HEK293 (cell line): ENCODE results near the gene HPSE2.

Experiments used
- CTCF ChIA-PET: fragments of 350-600 bp; formaldehyde crosslinking; extraction: SDS; loops from one replicate; lab custom pipeline; 2021; ENCODE audit warnings: antibody characterized with exemption; lab: Yijun Ruan, JAX
- POLR2A ChIA-PET: fragments of 300-600 bp; formaldehyde crosslinking; extraction: SDS; loops from one replicate; lab custom pipeline; 2020; ENCODE audit warnings: antibody characterized with exemption, inconsistent platforms; lab: Yijun Ruan, JAX
- H3K27ac ChIP-seq: fragments of 200-500 bp; sonication (Bioruptor generic); 2 replicates; pipeline ENCODE4 v1.5.1; 2014; ENCODE audit warnings: low read depth, low read length, control low read depth, inconsistent platforms; ENCODE audit errors: extremely low read depth
- H3K36me3 ChIP-seq, 2 experiments: fragments of 200-500 bp in 1 of 2; sonication (Bioruptor generic) in 1 of 2; 1 replicate in 1 of 2; 2 replicates in 1 of 2; pipeline ENCODE4 v1.5.1; 2014 to 2017; ENCODE audit warnings: inconsistent platforms in 2 of 2, low read length in 2 of 2; ENCODE audit not compliant: control insufficient read depth in 2 of 2, insufficient read depth in 1 of 2
- H3K4me1 ChIP-seq: fragments of 200-500 bp; sonication (Bioruptor generic); 2 replicates; pipeline ENCODE4 v1.5.1; 2014; ENCODE audit warnings: mild to moderate bottlenecking, low read length, inconsistent platforms; ENCODE audit not compliant: control insufficient read depth, insufficient read depth
- H3K4me3 ChIP-seq: 2 replicates; pipeline ENCODE4 v1.5.1; 2011; ENCODE audit warnings: low read depth, mild to moderate bottlenecking, control low read depth, low read length, moderate library complexity
- H3K9me3 ChIP-seq: fragments of 200-500 bp; sonication (Bioruptor generic); 2 replicates; pipeline ENCODE4 v1.5.1; 2014; ENCODE audit warnings: low read depth, low read length, inconsistent platforms; ENCODE audit not compliant: control insufficient read depth, insufficient read depth
- GLI4 ChIP-seq: fragments of 450-650 bp; formaldehyde crosslinking; IDR thresholded peaks from 2 replicates; pipeline ENCODE4 v1.5.1; 2016; ENCODE audit warnings: missing biosample characterization, missing genetic modification characterization
- HIC1 ChIP-seq: fragments of 450-650 bp; formaldehyde crosslinking; IDR thresholded peaks from 2 replicates; pipeline ENCODE4 v1.5.1; 2016; ENCODE audit warnings: missing biosample characterization, missing genetic modification characterization
- SETDB1 ChIP-seq: IDR thresholded peaks from one replicate; pipeline ENCODE4 v1.6.1; 2017; ENCODE audit warnings: mild to moderate bottlenecking, low read length, moderate library complexity, mixed read lengths; ENCODE audit not compliant: insufficient read length
- TRIM28 ChIP-seq: IDR thresholded peaks from 2 replicates; pipeline ENCODE4 v1.6.1; 2011; ENCODE audit warnings: low read length, control low read depth, borderline replicate concordance
- YY2 ChIP-seq: fragments of 450-650 bp; formaldehyde crosslinking; IDR thresholded peaks from 2 replicates; pipeline ENCODE4 v1.5.1; 2016; ENCODE audit warnings: missing biosample characterization, missing genetic modification characterization
- ZBTB1 ChIP-seq: fragments of 450-650 bp; formaldehyde crosslinking; IDR thresholded peaks from 2 replicates; pipeline ENCODE4 v1.5.1; 2016; ENCODE audit warnings: missing biosample characterization, missing genetic modification characterization
- ZBTB48 ChIP-seq: fragments of 450-650 bp; formaldehyde crosslinking; IDR thresholded peaks from 2 replicates; pipeline ENCODE4 v1.5.1; 2016; ENCODE audit warnings: missing biosample characterization, missing genetic modification characterization
- ZBTB7A ChIP-seq: fragments of 450-650 bp; formaldehyde crosslinking; IDR thresholded peaks from 2 replicates; pipeline ENCODE4 v1.5.1; 2016; ENCODE audit warnings: low read depth, missing biosample characterization, missing genetic modification characterization
- ZEB2 ChIP-seq: fragments of 450-650 bp; formaldehyde crosslinking; IDR thresholded peaks from 2 replicates; pipeline ENCODE4 v1.5.1; 2016; ENCODE audit warnings: missing biosample characterization, missing genetic modification characterization
- ZFHX2 ChIP-seq: fragments of 450-650 bp; formaldehyde crosslinking; conservative IDR thresholded peaks from 2 replicates; pipeline ENCODE4 v1.5.1; 2016; ENCODE audit warnings: missing biosample characterization, missing genetic modification characterization
- ZFP3 ChIP-seq: fragments of 450-650 bp; formaldehyde crosslinking; IDR thresholded peaks from 2 replicates; pipeline ENCODE4 v1.5.1; 2016; ENCODE audit warnings: low read depth, missing biosample characterization, missing genetic modification characterization
- ZNF394 ChIP-seq: fragments of 450-650 bp; formaldehyde crosslinking; IDR thresholded peaks from 2 replicates; pipeline ENCODE4 v1.5.1; 2016; ENCODE audit warnings: missing biosample characterization, missing genetic modification characterization, mild to moderate bottlenecking, moderate library complexity, borderline replicate concordance
- ZNF416 ChIP-seq: fragments of 450-650 bp; formaldehyde crosslinking; IDR thresholded peaks from 2 replicates; pipeline ENCODE4 v1.5.1; 2016; ENCODE audit warnings: missing biosample characterization, missing genetic modification characterization
- ZNF423 ChIP-seq: fragments of 450-650 bp; formaldehyde crosslinking; IDR thresholded peaks from 2 replicates; pipeline ENCODE4 v1.5.1; 2016; ENCODE audit warnings: missing biosample characterization, missing genetic modification characterization
- ZNF510 ChIP-seq: fragments of 450-650 bp; formaldehyde crosslinking; IDR thresholded peaks from 2 replicates; pipeline ENCODE4 v1.5.1; 2018; ENCODE audit warnings: mild to moderate bottlenecking, missing genetic modification characterization, missing biosample characterization; ENCODE audit not compliant: insufficient replicate concordance
- ZNF521 ChIP-seq: fragments of 450-650 bp; formaldehyde crosslinking; IDR thresholded peaks from 2 replicates; pipeline ENCODE4 v1.5.1; 2017; ENCODE audit warnings: missing biosample characterization, mild to moderate bottlenecking, missing genetic modification characterization
- ZNF626 ChIP-seq: fragments of 450-650 bp; sonication (Bioruptor Pico); formaldehyde crosslinking; IDR thresholded peaks from 2 replicates; pipeline ENCODE4 v1.5.1; 2018; ENCODE audit warnings: missing biosample characterization, missing genetic modification characterization, inconsistent platforms
- ZNF629 ChIP-seq: fragments of 450-650 bp; formaldehyde crosslinking; IDR thresholded peaks from 2 replicates; pipeline ENCODE4 v1.5.1; 2017; ENCODE audit warnings: missing biosample characterization, missing genetic modification characterization
- ZNF692 ChIP-seq: fragments of 450-650 bp; formaldehyde crosslinking; IDR thresholded peaks from 2 replicates; pipeline ENCODE4 v1.5.1; 2016; ENCODE audit warnings: missing biosample characterization, missing genetic modification characterization
- ZNF701 ChIP-seq: fragments of 450-650 bp; formaldehyde crosslinking; IDR thresholded peaks from 2 replicates; pipeline ENCODE4 v1.5.1; 2016; ENCODE audit warnings: missing biosample characterization, missing genetic modification characterization
- ZNF830 ChIP-seq: fragments of 450-650 bp; IDR thresholded peaks from 2 replicates; pipeline ENCODE4 v1.5.0; 2018; ENCODE audit warnings: missing biosample characterization, missing genetic modification characterization, low read depth, mild to moderate bottlenecking, moderate library complexity
- TF ChIP-seq, protein P1 (sequence below): fragments of 450-650 bp; formaldehyde crosslinking; IDR thresholded peaks from 2 replicates; pipeline ENCODE4 v1.5.1; 2016; ENCODE audit warnings: missing biosample characterization, missing genetic modification characterization
- TF ChIP-seq, protein P2 (sequence below): fragments of 450-650 bp; formaldehyde crosslinking; IDR thresholded peaks from 2 replicates; pipeline ENCODE4 v1.5.1; 2017; ENCODE audit warnings: missing biosample characterization, missing genetic modification characterization

HPSE2 gene

GRCh38 chr10:99266383-99266782 is 30.7 kb upstream of the HPSE2 start (continued):
- TF ChIP-seq HIC1 (tag by site-specific recombination) (no peak), ZFHX2 (peak; percentile 37), ZNF629 (tag by site-specific recombination) (no peak), ZBTB48 (tag by site-specific recombination) (peak; percentile 40; the same call in 1 of the 2 replicates), ZNF416 (no peak), ZNF423 (tag by site-specific recombination) (no peak), ZBTB7A (tag by site-specific recombination) (no peak), ZNF394 (tag by site-specific recombination) (no peak), YY2 (tag by site-specific recombination) (peak; percentile 32; the same call in 1 of the 2 replicates), ZNF830 (tag by site-specific recombination) (no peak), ZNF510 (tag by site-specific recombination) (no peak), ZFP3 (tag by site-specific recombination) (no peak), ZBTB1 (tag by site-specific recombination) (no peak), ZEB2 (tag by site-specific recombination) (no peak), ZNF701 (tag by site-specific recombination) (no peak), ZNF692 (tag by site-specific recombination) (peak; percentile 64; the same call in 1 of the 2 replicates), GLI4 (tag by site-specific recombination) (no peak)
- TF ChIP-seq, protein P1, sequence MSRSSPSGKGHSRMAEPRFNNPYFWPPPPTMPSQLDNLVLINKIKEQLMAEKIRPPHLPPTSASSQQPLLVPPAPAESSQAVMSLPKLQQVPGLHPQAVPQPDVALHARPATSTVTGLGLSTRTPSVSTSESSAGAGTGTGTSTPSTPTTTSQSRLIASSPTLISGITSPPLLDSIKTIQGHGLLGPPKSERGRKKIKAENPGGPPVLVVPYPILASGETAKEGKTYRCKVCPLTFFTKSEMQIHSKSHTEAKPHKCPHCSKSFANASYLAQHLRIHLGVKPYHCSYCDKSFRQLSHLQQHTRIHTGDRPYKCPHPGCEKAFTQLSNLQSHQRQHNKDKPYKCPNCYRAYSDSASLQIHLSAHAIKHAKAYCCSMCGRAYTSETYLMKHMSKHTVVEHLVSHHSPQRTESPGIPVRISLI (tag by site-specific recombination): no peak

DNA sequence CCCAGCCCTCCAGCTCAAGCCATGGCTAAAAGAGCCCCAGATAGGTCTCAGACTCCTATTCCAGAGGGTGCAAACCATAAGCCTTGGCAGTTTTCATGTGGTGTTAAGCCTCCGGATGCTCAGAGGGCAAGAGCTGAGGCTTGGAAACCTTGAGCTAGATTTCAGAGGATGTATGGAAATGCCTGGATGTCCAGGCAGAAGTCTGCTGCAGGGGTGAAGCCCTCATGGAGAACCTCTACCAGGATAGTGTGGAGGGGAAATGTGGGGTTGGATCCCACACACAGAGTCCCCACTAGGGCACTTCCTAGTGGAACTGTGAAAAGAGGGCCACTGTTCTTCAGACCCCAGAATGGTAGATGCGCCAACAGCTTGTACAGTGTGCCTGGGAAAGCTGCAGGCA is 13.2 kb upstream of the HPSE2 start:
- Histone ChIP-seq H3K4me3 (no peak overlapping the region), H3K4me1 (no peaks in the 10 kb centered on the region), H3K27ac (no peak overlapping the region), H3K9me3 (no peaks in the 10 kb centered on the region; the same call in 1 of the 2 replicates), H3K36me3 (no peaks in the 10 kb centered on the region)
- ChIA-PET POLR2A (no interaction called here), CTCF (no interaction called here)
- TF ChIP-seq TRIM28 (peak; percentile 60; the same call in 1 of the 2 replicates), HIC1 (tag by site-specific recombination) (no peak), ZNF626 (tag by site-specific recombination) (peak; percentile 69; the same call in 1 of the 2 replicates), SETDB1 (peak; percentile 88), ZNF521 (tag by site-specific recombination) (no peak), ZNF394 (tag by site-specific recombination) (no peak)
- TF ChIP-seq, protein P2, sequence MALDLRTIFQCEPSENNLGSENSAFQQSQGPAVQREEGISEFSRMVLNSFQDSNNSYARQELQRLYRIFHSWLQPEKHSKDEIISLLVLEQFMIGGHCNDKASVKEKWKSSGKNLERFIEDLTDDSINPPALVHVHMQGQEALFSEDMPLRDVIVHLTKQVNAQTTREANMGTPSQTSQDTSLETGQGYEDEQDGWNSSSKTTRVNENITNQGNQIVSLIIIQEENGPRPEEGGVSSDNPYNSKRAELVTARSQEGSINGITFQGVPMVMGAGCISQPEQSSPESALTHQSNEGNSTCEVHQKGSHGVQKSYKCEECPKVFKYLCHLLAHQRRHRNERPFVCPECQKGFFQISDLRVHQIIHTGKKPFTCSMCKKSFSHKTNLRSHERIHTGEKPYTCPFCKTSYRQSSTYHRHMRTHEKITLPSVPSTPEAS (tag by site-specific recombination): no peak
